Natural killer cell (primary cell): ENCODE data around the gene LGR6. TPM values are rescaled to one million over a fixed set of nuclear protein-coding genes. Genes with fewer than 3 reads are reported as not detected.
A peak's percentile ranks its signal among the peaks of the same experiment; 100 is the strongest.

Source experiments
- ATAC-seq, 3 donors: fragments of 150-1000 bp in 2 of 3; fragments of 200-7000 bp in 1 of 3; cut with Tn5 transposase; 1 replicate in 1 of 3; 2 replicates in 2 of 3; pipeline ENCODE4 v1.10.0; 2021; ENCODE audit warnings: mild to moderate bottlenecking in 2 of 3, moderate library complexity in 2 of 3
- DNase-seq, 2 donors: peaks; one replicate each; pipeline versions ENCODE4 v3.0.0 to v3.0.0-alpha.2; 2013 to 2021; ENCODE audit warnings: mixed read lengths in 1 of 2
- H3K27ac ChIP-seq: one replicate; pipeline ENCODE4 v1.5.1; 2013; ENCODE audit warnings: mild to moderate bottlenecking, low read length
- H3K27me3 ChIP-seq: one replicate; pipeline ENCODE4 v1.6.1; 2013; ENCODE audit warnings: low read length; ENCODE audit not compliant: control insufficient read depth, insufficient read depth
- H3K36me3 ChIP-seq: one replicate; pipeline ENCODE4 v1.6.1; 2013; ENCODE audit warnings: low read length; ENCODE audit not compliant: control insufficient read depth, insufficient read depth
- H3K4me1 ChIP-seq: one replicate; pipeline ENCODE4 v1.6.1; 2013; ENCODE audit warnings: low read length; ENCODE audit not compliant: control insufficient read depth, insufficient read depth
- H3K4me3 ChIP-seq: one replicate; pipeline ENCODE4 v1.5.1; 2013; ENCODE audit warnings: low read length
- H3K9me3 ChIP-seq: one replicate; pipeline ENCODE4 v1.6.1; 2013; ENCODE audit warnings: low read length; ENCODE audit not compliant: control insufficient read depth, insufficient read depth
- H3K27ac Mint-ChIP-seq, 2 donors: one replicate each; pipeline ENCODE4 v1.8.0; 2022; ENCODE audit warnings: mild to moderate bottlenecking in 2 of 2, mixed read lengths in 2 of 2, moderate library complexity in 1 of 2
- H3K27me3 Mint-ChIP-seq, 2 donors: one replicate each; pipeline ENCODE4 v1.8.0; 2022; ENCODE audit warnings: low read depth in 2 of 2, mixed read lengths in 2 of 2
- H3K36me3 Mint-ChIP-seq: one replicate; pipeline ENCODE4 v1.8.0; 2022; ENCODE audit warnings: mixed read lengths
- H3K4me1 Mint-ChIP-seq, 2 donors: one replicate each; pipeline ENCODE4 v1.8.0; 2022; ENCODE audit warnings: mixed read lengths in 2 of 2
- H3K4me3 Mint-ChIP-seq: one replicate; pipeline ENCODE4 v1.8.0; 2022; ENCODE audit warnings: mild to moderate bottlenecking, moderate library complexity, mixed read lengths
- H3K9me3 Mint-ChIP-seq, 2 donors: one replicate each; pipeline ENCODE4 v1.8.0; 2022; ENCODE audit warnings: mixed read lengths in 2 of 2
- CTCF ChIP-seq: fragments of 200-600 bp; IDR thresholded peaks from one replicate; pipeline ENCODE4 v1.8.0; 2022; ENCODE audit warnings: antibody characterized with exemption
- WGBS: methylation state at CpG from one replicate; pipeline ENCODE4 v1.1.7; 2013; ENCODE audit warnings: missing lambda C conversion rate; ENCODE audit not compliant: insufficient coverage; 5-methylcytosine and 5-hydroxymethylcytosine counted together
- intact Hi-C: fragments of 100-400 bp; cut with micrococcal nuclease; formaldehyde crosslinking; loops from one replicate; pipeline ENCODE4 v1.14.2; 2022
- total RNA-seq, 4 donors: library from RNA; stranded (reverse); fragments of 120-200 nt in 1 of 4; gene quantifications; one replicate each; pipeline versions ENCODE4 v1.2.3 to v1.2.4, GENCODE V29; 2013 to 2022

Gene LGR6
- total RNA-seq, 3 donors from 2014 or later (not counting 1 experiment from before 2014, with no cell fraction given) = 58.3 to 65.2 (median 60.9) TPM

- Mint-ChIP-seq H3K27ac (no peak overlapping the region), H3K4me3 (no peak overlapping the region), H3K4me1 (no peaks in the 10 kb centered on the region), H3K36me3 (no peaks in the 10 kb centered on the region), H3K27me3 (no peaks in the 10 kb centered on the region), H3K9me3 (no peaks in the 10 kb centered on the region)
- intact Hi-C loops = no loop called here
- Histone ChIP-seq H3K4me1 (no peaks in the 10 kb centered on the region), H3K27ac (no peak overlapping the region), H3K4me3 (no peak overlapping the region), H3K9me3 (no peaks in the 10 kb centered on the region), H3K36me3 (peaks cover 2% of the 10 kb centered on the region), H3K27me3 (no peaks in the 10 kb centered on the region)
- ATAC-seq = no peak
- no peak for TF ChIP-seq CTCF
- no peak for DNase-seq
Measured at GRCh38 chr1:202329891-202330290, 136.3 kb downstream of the LGR6 start.

- H3K27me3 ChIP-seq = no peaks in the 10 kb centered on the region
- Mint-ChIP-seq H3K27me3 (no peaks in the 10 kb centered on the region), H3K4me1 (no peaks in the 10 kb centered on the region), H3K9me3 (no peaks in the 10 kb centered on the region), H3K27ac (no peak overlapping the region), H3K36me3 (no peaks in the 10 kb centered on the region), H3K4me3 (no peak overlapping the region)
- H3K9me3 ChIP-seq = no peaks in the 10 kb centered on the region
- intact Hi-C loops = no loop called here
- DNase-seq (no peak), ATAC-seq (no peak)
- peaks cover 2% of the 10 kb centered on the region for H3K36me3 ChIP-seq
- no peak overlapping the region for H3K27ac ChIP-seq
- no peak for TF ChIP-seq CTCF
- WGBS = 88% methylated on average over 4 of the region's 4 CpGs
- H3K4me1 ChIP-seq = no peaks in the 10 kb centered on the region
- no peak overlapping the region for H3K4me3 ChIP-seq
Measured at GRCh38 chr1:202333861-202334260, 140.3 kb downstream of the LGR6 start.

- ATAC-seq (no peak), DNase-seq (peak in 1 of 2 donors; percentile 71)
- Mint-ChIP-seq H3K4me1 (peaks cover 30 to 34% of the 10 kb centered on the region in 2 donors), H3K27me3 (no peaks in the 10 kb centered on the region), H3K9me3 (no peaks in the 10 kb centered on the region), H3K27ac (no peak overlapping the region), H3K4me3 (no peak overlapping the region), H3K36me3 (no peaks in the 10 kb centered on the region)
- no peaks in the 10 kb centered on the region for H3K36me3 ChIP-seq
- H3K9me3 ChIP-seq = no peaks in the 10 kb centered on the region
- peaks cover 6% of the 10 kb centered on the region for H3K4me1 ChIP-seq
- H3K27ac ChIP-seq = no peak overlapping the region
- no peak overlapping the region for H3K4me3 ChIP-seq
- intact Hi-C loops = loop anchor here (1.0 to 10.0 kb wide), 3 partner anchors 231 to 389 kb away; partner anchors contain the start of gene TIMM17A
- H3K27me3 ChIP-seq = no peaks in the 10 kb centered on the region
- peak; percentile 80 for TF ChIP-seq CTCF
- WGBS = 66% methylated on average over 4 of the region's 4 CpGs
Measured at GRCh38 chr1:202343652-202344349, 150.2 kb downstream of the LGR6 start.
